Activated CD4-positive, CD25-positive, alpha-beta regulatory T cell (primary cell): ENCODE results near the gene IQUB.
"Not testable (repeated sequence)": the region's sequence is repeated elsewhere in the genome, so short reads cannot be mapped to it uniquely, and the experiment has no call there.

ENCODE experiments used
- DNase-seq, 4 experiments: peaks; one replicate each; lab custom pipeline; 2025; lab: John Stamatoyannopoulos, UW

Gene IQUB

GRCh38 chr7:123492485-123492884 is 41.9 kb downstream of the IQUB start:
- DNase-seq: no peak

- DNase-seq: no peak
These were observed 48.7 kb downstream of the IQUB start for GRCh38 chr7:123485721-123486120.

GRCh38 chr7:123485187-123485586 is 49.2 kb downstream of the IQUB start:
- DNase-seq: no peak

- no peak for DNase-seq
These were observed 50.2 kb downstream of the IQUB start for GRCh38 chr7:123484199-123484598.

GRCh38 chr7:123480107-123480506 is 54.3 kb downstream of the IQUB start:
- no peak for DNase-seq

- DNase-seq: not testable (repeated sequence)
These were observed 56.3 kb downstream of the IQUB start for GRCh38 chr7:123478056-123478455.

GRCh38 chr7:123472750-123473445 is 61.5 kb downstream of the IQUB start:
- no peak for DNase-seq

GRCh38 chr7:123472327-123472726 is 62.1 kb downstream of the IQUB start:
- DNase-seq: no peak

GRCh38 chr7:123468303-123468702 is 66.1 kb downstream of the IQUB start:
- DNase-seq: no peak

GRCh38 chr7:123463890-123464289 is 70.5 kb downstream of the IQUB start:
- no peak for DNase-seq

- DNase-seq: no peak
These were observed 73.8 kb downstream of the IQUB start for GRCh38 chr7:123460616-123461015.

GRCh38 chr7:123455965-123456470 is 78.4 kb downstream of the IQUB start:
- no peak for DNase-seq

GRCh38 chr7:123440101-123440548 is 94.3 kb downstream of the IQUB start:
- no peak for DNase-seq

GRCh38 chr7:123439191-123439590 is 95.2 kb downstream of the IQUB start:
- DNase-seq: no peak

GRCh38 chr7:123437447-123437995 is 96.9 kb downstream of the IQUB start:
- no peak for DNase-seq

- no peak for DNase-seq
These were observed 99.2 kb downstream of the IQUB start for GRCh38 chr7:123435080-123435700.

GRCh38 chr7:123433665-123434064 is 100.7 kb downstream of the IQUB start:
- DNase-seq: no peak

- DNase-seq: no peak
These were observed 101.8 kb downstream of the IQUB start for GRCh38 chr7:123432601-123433000.

- DNase-seq: no peak
These were observed 103.2 kb downstream of the IQUB start for GRCh38 chr7:123431075-123431614.

GRCh38 chr7:123425246-123425645 is 109.1 kb downstream of the IQUB start:
- DNase-seq: no peak

GRCh38 chr7:123424463-123424862 is 109.9 kb downstream of the IQUB start:
- no peak for DNase-seq

GRCh38 chr7:123423622-123424021 is 110.8 kb downstream of the IQUB start:
- DNase-seq: no peak

- no peak for DNase-seq
These were observed 116.8 kb downstream of the IQUB start for GRCh38 chr7:123417580-123417979.
